ES-I3 (cell line): Measurements from ENCODE around the gene CDK5RAP1.
"Not testable (repeated sequence)": the region's sequence is repeated elsewhere in the genome, so short reads cannot be mapped to it uniquely, and the experiment has no call there.

Experiments
- H3K36me3 ChIP-seq: 2 replicates; pipeline ENCODE4 v1.6.1; 2013; ENCODE audit warnings: mild to moderate bottlenecking, low read length, control low read depth, moderate library complexity; ENCODE audit not compliant: insufficient read depth
- H3K4me1 ChIP-seq: 2 replicates; pipeline ENCODE4 v1.6.1; 2013; ENCODE audit warnings: mild to moderate bottlenecking, control low read depth, low read length; ENCODE audit not compliant: insufficient read depth
- H3K9ac ChIP-seq: 2 replicates; pipeline ENCODE4 v1.6.1; 2013; ENCODE audit warnings: low read depth, mild to moderate bottlenecking, low read length, moderate library complexity
- H3K9me3 ChIP-seq: 2 replicates; pipeline ENCODE4 v1.6.1; 2013; ENCODE audit warnings: mild to moderate bottlenecking, low read length, moderate library complexity; ENCODE audit not compliant: control insufficient read depth, insufficient read depth

CDK5RAP1 gene

DNA sequence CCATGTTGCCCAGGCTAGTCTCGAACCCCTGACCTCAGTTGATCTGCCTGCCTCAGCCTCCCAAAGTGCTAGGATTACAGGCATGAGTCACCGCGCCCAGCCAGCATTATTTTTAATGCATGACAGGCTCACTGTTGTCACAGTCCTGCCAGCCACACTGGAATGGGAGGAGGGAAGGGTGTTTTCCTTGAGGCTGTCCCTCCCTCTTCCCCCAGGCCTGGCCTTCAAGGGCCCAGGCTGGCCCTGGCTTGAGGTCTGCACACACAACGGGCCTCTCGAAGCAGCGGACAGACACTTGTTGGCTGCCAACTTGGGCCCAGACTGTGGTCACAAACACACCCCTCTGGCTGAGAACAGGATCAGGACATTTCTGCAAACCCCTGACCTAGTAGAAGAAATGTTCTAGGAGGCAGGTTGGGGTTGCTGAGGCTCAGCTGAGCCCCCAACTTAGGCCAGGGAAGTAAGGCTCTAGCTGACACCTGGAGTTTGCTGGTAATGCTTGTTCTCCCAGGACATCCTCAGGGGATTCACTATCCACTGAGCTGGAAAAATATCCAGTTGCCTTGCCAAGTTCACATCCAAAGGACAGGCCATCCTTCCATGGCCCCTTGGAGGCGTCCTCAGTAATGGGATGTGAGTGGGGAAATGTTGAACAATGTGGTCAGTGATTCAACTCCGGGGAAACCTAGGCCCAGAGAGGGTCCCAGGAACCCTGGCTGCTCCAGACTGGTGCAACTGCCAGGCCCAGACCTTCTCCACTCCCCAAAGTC is 32.3 kb upstream of the CDK5RAP1 start:
- Histone ChIP-seq H3K9ac (no peak overlapping the region), H3K4me1 (no peaks in the 10 kb centered on the region), H3K9me3 (no peaks in the 10 kb centered on the region), H3K36me3 (no peaks in the 10 kb centered on the region)

DNA sequence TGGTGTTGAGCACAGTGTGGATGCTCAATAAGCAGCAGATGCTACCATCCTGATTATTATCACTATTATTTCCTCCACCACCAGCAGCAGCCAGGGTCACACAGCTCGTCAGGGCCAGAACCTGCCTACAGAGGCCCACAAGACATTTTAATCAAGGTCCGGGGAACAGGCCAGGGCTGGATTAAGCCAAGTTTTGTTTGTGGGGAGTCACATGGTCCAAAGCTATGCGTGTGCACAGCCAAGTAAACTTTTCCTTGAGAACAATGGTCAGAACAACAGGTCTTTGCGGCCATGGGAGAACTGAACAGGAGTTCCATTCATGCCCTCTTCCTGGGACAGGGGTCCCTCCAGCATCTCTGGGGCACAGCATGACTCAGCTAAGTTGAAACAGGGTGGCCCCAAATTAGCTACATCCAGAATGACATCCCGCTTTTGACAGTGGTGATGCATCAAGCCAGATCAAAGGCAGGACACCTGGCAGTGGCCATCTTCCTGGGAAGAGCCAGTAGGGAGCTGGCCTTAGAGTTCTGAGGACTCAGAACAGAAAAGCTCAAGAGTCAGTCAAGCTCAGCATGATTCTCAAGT is 30.6 kb upstream of the CDK5RAP1 start:
- Histone ChIP-seq H3K9me3 (no peaks in the 10 kb centered on the region), H3K4me1 (no peaks in the 10 kb centered on the region), H3K36me3 (no peaks in the 10 kb centered on the region), H3K9ac (no peak overlapping the region)

DNA sequence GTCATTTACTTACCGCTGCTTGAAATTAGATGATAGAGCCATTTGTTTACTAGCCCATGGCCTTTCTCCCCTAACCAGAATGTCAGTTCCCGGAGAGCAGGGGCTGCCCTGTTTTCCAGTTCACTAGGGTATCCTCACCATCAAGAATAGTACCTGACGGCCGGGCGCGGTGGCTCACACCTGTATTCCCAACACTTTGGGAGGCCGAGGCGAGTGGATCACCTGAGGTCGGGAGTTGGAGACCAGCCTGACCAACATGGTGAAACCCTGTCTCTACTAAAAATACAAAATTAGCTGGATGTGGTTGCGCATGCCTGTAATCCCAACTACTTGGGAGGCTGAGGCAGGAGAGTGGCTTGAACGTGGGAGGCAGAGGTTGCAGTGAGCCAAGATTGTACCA is 22.6 kb upstream of the CDK5RAP1 start:
- not testable (repeated sequence) for H3K9me3 ChIP-seq, H3K36me3 ChIP-seq, H3K9ac ChIP-seq, H3K4me1 ChIP-seq

DNA sequence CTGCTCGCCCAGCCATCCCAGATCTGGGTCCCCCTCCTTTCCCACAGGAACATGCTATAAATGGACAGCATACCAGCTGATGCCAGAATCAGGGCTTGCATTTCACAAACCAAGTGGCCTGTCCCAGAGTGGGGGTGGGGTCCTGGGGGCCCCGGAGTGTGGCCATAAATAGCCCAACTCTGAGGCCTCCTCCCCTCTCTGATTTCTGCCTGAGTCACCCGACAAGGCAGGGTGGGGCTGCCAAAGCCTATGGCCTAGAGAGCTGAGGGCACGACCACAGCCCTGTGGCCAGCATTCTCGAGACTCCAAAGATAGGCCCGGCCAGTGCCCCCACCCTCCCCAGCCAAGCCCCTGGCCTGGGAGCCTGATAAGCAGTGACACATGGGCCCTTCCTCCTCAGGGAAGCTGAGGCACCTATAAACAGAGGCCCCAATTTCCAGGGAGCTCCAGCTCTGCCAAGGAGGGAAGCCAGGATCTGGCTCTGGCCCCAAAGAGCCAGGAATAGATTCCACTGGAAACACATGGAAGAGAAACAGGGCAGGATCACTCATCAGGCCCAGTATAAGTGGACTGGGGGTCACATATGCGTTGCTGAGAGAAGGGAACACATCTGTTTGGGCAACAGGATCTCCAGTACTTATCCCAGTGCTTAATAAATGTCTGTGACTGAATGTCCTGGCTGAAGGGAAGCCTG is 22.0 kb upstream of the CDK5RAP1 start:
- Histone ChIP-seq H3K4me1 (no peaks in the 10 kb centered on the region), H3K9ac (no peak overlapping the region), H3K9me3 (no peaks in the 10 kb centered on the region), H3K36me3 (no peaks in the 10 kb centered on the region)

DNA sequence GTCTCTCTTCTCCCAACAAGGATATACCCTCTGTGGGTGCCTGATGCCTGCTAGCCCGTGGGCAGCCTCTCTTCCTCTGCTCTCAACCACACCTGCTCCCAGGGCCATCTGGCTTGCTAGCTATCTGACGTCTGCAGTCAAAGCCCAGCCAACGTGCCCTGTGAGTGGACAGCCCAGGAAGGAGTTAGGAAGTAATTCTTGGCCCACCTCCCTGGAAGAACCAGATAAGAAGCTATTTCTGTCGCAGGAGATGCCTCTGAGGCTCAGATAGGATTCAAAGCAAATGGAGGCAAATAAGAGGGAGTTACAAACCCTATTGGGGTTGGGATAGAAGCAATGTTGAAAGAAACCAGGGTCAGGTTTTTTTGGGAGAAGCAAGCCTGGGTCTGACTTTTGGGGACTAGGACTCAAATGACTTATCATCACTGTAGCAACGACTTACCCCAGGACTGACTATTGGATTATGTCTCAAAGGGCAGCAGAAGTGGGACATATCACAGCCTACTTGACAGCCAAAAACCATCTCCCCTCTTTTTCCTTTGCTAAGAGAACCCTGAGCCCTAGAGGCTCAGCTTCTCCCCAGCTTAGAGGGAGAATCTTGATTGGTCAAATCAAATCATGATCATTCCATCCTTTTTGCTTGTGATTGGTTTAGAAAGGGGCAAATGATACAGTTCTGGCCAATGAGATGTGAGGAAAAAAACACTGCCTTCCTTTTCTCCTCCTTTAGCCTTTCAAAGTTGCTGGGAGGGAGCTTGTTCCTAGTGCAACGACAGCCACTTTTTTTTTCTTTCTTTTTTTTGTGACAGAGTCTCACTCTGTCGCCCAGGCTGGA is 18.0 kb upstream of the CDK5RAP1 start:
- H3K4me1 ChIP-seq, result no peaks in the 10 kb centered on the region
- H3K9me3 ChIP-seq, result no peaks in the 10 kb centered on the region
- no peak overlapping the region for H3K9ac ChIP-seq
- no peaks in the 10 kb centered on the region for H3K36me3 ChIP-seq

DNA sequence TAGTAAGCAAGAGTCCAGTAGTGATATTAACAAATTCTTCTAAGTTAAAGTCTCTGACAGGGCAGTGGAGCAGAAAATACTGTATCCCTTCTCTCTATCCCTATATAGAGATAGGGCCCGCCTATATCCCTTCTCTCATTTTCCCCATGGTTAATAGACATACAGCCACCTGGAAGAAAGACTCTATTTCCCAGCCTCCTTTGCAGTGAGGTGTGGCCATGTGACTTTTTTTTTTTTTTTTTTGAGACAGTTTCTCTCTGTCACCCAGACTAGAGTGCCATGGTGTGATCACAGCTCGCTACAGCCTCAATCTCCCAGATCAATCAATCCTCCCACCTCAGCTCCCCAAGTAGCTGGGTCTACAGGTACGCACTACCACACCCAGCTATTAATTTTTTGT is 16.7 kb upstream of the CDK5RAP1 start:
- Histone ChIP-seq H3K9me3 (no peaks in the 10 kb centered on the region), H3K36me3 (no peaks in the 10 kb centered on the region), H3K9ac (no peak overlapping the region), H3K4me1 (no peaks in the 10 kb centered on the region)

DNA sequence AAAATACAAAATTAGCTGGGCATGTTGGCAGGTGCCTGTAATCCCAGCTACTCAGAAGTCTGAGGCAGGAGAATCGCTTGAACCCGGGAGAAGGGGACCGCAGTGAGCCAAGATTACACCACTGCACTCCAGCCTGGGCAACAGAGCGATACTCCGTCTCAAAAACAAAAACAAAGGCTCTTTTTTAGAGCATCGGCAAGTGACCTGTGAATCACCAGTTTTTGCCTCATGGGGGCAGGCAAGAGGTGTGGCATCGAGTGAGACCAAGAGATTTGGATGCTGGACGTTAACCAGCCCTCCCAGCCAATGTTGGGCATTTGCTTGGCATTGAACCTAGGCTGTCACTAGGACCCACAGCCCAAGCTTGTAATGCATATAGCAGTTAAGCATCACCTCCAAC is 14.6 kb upstream of the CDK5RAP1 start:
- Histone ChIP-seq H3K4me1 (no peaks in the 10 kb centered on the region), H3K9ac (no peak overlapping the region), H3K9me3 (no peaks in the 10 kb centered on the region), H3K36me3 (no peaks in the 10 kb centered on the region)

DNA sequence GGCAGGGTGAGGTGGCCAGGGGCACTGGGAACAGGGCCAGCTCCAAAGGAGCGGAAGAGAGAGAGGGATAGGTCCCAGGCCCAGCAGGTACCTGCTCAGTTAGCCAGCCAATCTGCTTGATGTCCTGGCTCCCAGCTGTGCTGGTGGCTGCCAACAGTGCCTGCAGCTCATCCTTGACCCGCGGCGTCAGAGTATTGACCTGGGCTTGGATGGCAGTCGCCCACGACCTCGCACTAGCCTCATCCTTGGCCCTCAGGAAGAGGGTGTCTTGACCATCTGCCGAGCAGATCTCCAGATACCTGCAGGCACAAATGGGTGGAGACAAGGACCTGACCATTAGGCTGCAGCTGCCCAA is 11.1 kb upstream of the CDK5RAP1 start:
- Histone ChIP-seq H3K9ac (no peak overlapping the region), H3K9me3 (no peaks in the 10 kb centered on the region), H3K4me1 (no peaks in the 10 kb centered on the region), H3K36me3 (no peaks in the 10 kb centered on the region)

DNA sequence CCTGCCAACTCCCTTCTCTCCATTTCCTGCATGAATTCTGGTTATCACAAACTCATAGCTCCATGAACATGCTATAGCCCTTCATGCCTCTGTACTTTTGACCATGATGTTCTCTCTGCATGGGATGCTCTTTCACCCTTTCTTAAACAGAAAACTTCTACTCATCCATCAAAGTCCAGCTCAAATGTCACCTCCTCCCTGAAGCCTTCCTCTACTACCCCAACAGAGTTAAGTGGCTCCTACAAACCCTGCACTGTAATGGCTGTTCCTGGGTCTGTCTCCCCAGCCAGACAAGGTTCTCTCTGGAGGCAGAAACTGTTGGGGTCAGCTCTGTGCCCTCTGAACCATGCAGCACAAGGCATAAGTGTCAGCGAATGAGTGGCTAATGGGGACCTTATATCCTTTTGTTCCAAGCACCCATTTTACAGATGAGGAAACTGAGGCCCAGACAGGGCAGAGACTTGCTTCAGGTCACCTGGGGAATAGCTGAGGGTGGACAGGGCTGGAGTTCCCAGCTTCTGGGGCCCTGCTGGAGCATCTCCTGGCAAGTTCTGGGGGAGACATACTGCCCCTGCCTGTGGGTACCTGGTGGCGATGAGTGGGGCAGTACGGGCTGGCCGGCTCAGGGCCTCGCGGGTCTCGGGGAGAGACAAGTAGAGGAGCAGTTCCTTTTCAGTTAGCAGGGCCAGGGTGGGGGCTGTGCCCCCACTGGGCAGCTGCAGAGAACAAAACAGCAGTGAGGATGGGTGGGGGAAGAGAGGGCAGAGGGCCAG is 10.6 kb upstream of the CDK5RAP1 start:
- Histone ChIP-seq H3K9me3 (no peaks in the 10 kb centered on the region), H3K36me3 (no peaks in the 10 kb centered on the region), H3K9ac (no peak overlapping the region), H3K4me1 (no peaks in the 10 kb centered on the region)

DNA sequence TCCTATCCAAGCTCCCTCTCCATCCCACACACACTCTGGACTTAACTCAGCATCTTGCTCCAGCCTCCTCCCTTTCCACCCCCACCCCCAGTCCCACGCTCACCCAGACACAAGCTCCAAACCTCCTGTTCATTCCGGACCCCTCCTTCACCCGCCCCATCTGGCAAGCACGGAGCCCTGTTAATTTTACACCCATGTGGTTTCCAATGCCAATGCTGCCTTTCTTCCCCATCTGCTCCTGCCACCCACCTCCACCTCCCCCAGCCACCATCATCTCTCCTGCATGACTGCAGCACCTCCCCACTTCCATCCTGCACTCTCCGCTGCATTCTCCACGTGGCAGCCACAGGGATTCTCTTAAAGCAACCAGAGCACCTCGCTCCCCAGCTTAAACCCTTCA is 9.9 kb upstream of the CDK5RAP1 start:
- Histone ChIP-seq H3K9me3 (no peaks in the 10 kb centered on the region), H3K36me3 (no peaks in the 10 kb centered on the region), H3K9ac (no peak overlapping the region), H3K4me1 (no peaks in the 10 kb centered on the region)

DNA sequence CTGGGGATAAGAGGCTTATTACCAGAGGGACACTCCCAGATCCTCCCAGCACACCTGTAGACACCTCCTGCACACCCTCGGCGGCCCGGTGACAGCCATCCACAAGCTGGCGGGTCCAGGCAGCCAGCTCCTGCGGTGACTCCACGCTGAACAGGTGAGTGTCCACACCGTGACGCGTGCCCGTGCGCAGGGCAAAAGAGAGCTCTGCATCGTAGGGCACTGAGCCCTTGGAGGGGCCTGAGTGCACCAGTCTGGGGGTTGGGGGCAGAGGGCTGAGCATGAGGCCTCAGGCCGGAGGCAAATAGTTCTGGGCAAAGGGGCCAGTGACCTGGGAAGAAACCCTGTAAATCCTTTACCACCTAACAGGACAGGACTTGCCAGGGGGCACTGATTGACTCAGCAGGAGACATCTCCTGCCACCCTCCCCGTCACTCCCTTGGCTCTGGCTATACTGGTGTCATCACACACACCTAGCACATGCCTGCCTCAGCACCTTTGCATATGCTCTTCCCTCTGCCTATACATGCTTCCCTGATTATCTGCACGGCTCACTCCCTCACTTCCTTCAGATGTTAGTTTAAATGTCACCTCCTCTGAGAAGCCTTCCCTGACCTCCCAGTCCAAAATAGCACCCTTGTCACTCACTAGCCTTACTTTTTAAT is 8.9 kb upstream of the CDK5RAP1 start:
- H3K9ac ChIP-seq, result no peak overlapping the region

DNA sequence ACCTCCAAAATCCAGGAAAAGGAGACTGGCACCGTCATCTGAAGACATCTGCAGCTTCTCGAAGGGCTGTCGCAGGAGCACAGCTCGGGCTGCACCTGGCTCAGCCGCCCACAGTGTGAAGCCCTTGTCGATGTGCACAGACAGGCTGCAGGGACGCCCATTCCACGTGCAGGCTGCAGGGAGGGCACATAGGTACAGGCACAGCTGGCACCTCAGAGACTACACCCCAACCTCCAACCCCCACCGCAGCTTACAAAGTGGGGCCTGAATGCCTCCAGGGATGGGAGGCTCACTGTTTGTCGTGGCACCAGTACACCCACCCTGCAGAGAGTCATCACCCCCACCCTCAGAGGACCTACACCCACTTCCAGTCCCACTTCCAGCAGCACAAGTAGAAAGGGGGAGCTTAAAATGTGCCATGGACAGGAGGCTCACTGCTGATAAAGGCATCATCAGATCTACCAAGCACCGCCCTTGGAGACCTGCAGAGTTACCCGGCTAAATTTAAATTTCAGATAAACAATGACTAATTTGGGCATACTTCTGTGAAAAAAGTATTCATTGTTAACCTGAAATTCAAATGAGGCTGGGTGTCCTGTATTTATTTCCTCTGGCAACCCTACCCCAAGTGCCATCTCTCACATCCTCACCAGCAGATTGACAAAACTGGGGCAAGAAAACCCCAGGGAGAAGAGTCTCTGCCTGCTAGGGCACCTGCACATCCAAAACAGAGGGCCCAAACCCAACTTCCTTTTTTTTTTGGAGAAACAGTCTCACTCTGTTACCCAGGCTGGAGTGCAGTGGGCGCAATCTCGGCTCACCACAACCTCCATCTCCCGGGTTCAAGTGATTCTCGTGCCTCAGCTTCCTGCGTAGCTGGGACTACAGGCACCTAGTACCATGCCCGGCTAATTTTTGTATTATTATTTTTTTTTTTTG is 7.7 kb upstream of the CDK5RAP1 start:
- Histone ChIP-seq H3K9ac (no peak overlapping the region), H3K9me3 (no peaks in the 10 kb centered on the region), H3K4me1 (no peaks in the 10 kb centered on the region), H3K36me3 (no peaks in the 10 kb centered on the region)

More for the DNA sequence above, 8.9 kb upstream of the CDK5RAP1 start:
- H3K36me3 ChIP-seq, result no peaks in the 10 kb centered on the region
- no peaks in the 10 kb centered on the region for H3K4me1 ChIP-seq
- no peaks in the 10 kb centered on the region for H3K9me3 ChIP-seq

DNA sequence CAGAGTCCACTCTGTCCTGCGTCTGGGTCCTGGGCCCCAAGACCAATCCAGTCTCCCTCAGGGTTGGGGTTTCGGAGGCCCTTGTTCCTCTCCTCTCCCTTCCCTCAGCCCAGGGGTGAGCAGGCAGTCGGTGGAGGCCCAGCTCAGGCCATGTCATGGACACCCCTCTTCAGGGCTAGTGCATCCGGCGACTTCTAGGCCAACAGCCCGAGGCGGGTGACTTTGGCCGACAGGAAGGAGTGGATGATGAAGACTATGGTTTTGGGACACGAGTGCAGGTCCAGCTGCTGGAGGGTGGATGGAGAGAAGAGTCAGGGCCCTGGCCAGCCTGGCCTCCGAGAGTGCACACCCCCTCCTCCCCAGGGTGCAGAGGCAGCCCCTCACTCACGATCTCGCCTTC is 7.0 kb upstream of the CDK5RAP1 start:
- H3K4me1 ChIP-seq, result no peaks in the 10 kb centered on the region

More for the DNA sequence above, 7.0 kb upstream of the CDK5RAP1 start:
- H3K9me3 ChIP-seq, result no peaks in the 10 kb centered on the region
- H3K9ac ChIP-seq, result no peak overlapping the region
- no peaks in the 10 kb centered on the region for H3K36me3 ChIP-seq
